GM12878 (cell line): ENCODE results near the gene YARS2.

ENCODE experiments used
- ETV6 ChIP-seq, 2 experiments: fragments of 450-650 bp in 1 of 2; IDR thresholded peaks in 1 of 2; conservative IDR thresholded peaks in 1 of 2; 2 replicates each; pipeline ENCODE4 v1.6.1; 2014; ENCODE audit warnings: antibody characterized with exemption in 1 of 2, borderline replicate concordance in 1 of 2, low read depth in 1 of 2, mild to moderate bottlenecking in 1 of 2, moderate library complexity in 1 of 2
- FOS ChIP-seq: IDR thresholded peaks from 3 replicates; pipeline ENCODE4 v1.6.1; 2011; ENCODE audit warnings: borderline replicate concordance; ENCODE audit not compliant: insufficient read length; ENCODE audit errors: extremely low read depth
- FOXM1 ChIP-seq: IDR thresholded peaks from 2 replicates; pipeline ENCODE4 v1.6.1; 2012; ENCODE audit warnings: low read depth, mild to moderate bottlenecking, inconsistent platforms, low read length, moderate library complexity
- JUND ChIP-seq: IDR thresholded peaks from 2 replicates; pipeline ENCODE4 v1.6.1; 2012; ENCODE audit warnings: low read depth, mild to moderate bottlenecking, low read length, improper control_type of control experiment, moderate library complexity
- POLR2A ChIP-seq: IDR thresholded peaks from 2 replicates; pipeline ENCODE4 v1.6.1; 2011; ENCODE audit warnings: low read depth, mild to moderate bottlenecking, low read length
- POU2F2 ChIP-seq: IDR thresholded peaks from 3 replicates; pipeline ENCODE4 v1.6.1; 2011; ENCODE audit warnings: low read depth, mild to moderate bottlenecking, low read length, borderline replicate concordance
- RBBP5 ChIP-seq: fragments of 200-600 bp; sonication (generic); conservative IDR thresholded peaks from 2 replicates; pipeline ENCODE4 v1.6.1; 2016
- SIX5 ChIP-seq: IDR thresholded peaks from 2 replicates; pipeline ENCODE4 v1.6.1; 2011; ENCODE audit warnings: mild to moderate bottlenecking, low read depth, low read length, moderate library complexity; ENCODE audit not compliant: severe bottlenecking
- SP1 ChIP-seq: IDR thresholded peaks from one replicate; pipeline ENCODE4 v1.6.1; 2011; ENCODE audit warnings: low read depth, low read length
- STAT1 ChIP-seq: fragments of 450-650 bp; conservative IDR thresholded peaks from 2 replicates; pipeline ENCODE4 v1.6.1; 2014; ENCODE audit warnings: antibody characterized with exemption, mild to moderate bottlenecking
- TF ChIP-seq, protein P1 (sequence below), 3 experiments: IDR thresholded peaks in 2 of 3; conservative IDR thresholded peaks in 1 of 3; 2 replicates each; pipeline ENCODE4 v1.5.1; 2011; ENCODE audit warnings: low read depth in 3 of 3, low read length in 3 of 3, mild to moderate bottlenecking in 3 of 3, control low read depth in 2 of 3, moderate library complexity in 2 of 3, inconsistent platforms in 1 of 3, mixed read lengths in 1 of 3; ENCODE audit not compliant: control insufficient read depth in 2 of 3, insufficient read depth in 1 of 3; ENCODE audit errors: extremely low read depth in 1 of 3
- TF ChIP-seq, protein P2 (sequence below): fragments of 450-650 bp; IDR thresholded peaks from 2 replicates; pipeline ENCODE4 v1.6.1; 2017; ENCODE audit warnings: low read depth, mild to moderate bottlenecking, moderate library complexity
- TF ChIP-seq, protein P3 (sequence below): fragments of 450-650 bp; IDR thresholded peaks from 2 replicates; pipeline ENCODE4 v1.6.1; 2016; ENCODE audit warnings: mild to moderate bottlenecking

DNA sequence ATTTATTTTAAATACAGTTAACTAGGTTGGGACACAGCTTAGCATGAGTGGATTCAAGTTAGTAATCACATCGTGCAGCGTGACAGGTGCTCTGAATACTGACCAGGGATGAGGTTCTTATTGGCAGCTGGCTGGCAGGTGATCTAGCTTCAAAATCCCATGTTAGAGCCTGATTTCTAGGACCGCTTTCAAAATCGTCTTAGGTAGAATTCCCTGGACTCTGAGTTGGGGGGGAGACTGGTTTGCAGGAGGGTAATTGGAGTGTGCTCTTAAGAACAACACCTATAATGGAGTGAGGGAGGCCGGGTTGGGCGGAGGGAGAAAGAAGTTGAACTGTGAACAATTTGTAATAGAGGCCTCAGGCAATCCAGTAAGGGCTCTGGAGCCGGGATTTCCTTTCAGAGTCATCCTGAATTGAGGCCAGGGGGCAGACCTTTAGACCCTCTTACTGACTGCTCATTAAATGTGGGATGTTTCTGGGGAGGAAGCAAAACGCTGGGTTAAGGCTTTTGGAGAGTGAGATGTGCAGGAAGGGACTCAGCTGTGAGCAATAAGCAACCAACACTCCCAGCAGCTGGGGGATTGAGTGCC lies 874 bp upstream of the YARS2 start:
- TF ChIP-seq, protein P1, sequence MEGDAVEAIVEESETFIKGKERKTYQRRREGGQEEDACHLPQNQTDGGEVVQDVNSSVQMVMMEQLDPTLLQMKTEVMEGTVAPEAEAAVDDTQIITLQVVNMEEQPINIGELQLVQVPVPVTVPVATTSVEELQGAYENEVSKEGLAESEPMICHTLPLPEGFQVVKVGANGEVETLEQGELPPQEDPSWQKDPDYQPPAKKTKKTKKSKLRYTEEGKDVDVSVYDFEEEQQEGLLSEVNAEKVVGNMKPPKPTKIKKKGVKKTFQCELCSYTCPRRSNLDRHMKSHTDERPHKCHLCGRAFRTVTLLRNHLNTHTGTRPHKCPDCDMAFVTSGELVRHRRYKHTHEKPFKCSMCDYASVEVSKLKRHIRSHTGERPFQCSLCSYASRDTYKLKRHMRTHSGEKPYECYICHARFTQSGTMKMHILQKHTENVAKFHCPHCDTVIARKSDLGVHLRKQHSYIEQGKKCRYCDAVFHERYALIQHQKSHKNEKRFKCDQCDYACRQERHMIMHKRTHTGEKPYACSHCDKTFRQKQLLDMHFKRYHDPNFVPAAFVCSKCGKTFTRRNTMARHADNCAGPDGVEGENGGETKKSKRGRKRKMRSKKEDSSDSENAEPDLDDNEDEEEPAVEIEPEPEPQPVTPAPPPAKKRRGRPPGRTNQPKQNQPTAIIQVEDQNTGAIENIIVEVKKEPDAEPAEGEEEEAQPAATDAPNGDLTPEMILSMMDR (IDR thresholded peaks at IDR 0.05 in 2 of 3, conservative IDR thresholded peaks at IDR 0.05 in 1 of 3; ENCODE audit: control insufficient read depth in 2 of 3, extremely low read depth in 1 of 3, insufficient read depth in 1 of 3, low read depth in 3 of 3, low read length in 3 of 3) = no peak
- TF ChIP-seq POLR2A = no peak
- no peak for TF ChIP-seq RBBP5
- no peak for TF ChIP-seq FOS
- TF ChIP-seq SIX5 = no peak
- TF ChIP-seq JUND = no peak
- TF ChIP-seq POU2F2 = no peak
- TF ChIP-seq FOXM1 = no peak
- TF ChIP-seq, protein P2, sequence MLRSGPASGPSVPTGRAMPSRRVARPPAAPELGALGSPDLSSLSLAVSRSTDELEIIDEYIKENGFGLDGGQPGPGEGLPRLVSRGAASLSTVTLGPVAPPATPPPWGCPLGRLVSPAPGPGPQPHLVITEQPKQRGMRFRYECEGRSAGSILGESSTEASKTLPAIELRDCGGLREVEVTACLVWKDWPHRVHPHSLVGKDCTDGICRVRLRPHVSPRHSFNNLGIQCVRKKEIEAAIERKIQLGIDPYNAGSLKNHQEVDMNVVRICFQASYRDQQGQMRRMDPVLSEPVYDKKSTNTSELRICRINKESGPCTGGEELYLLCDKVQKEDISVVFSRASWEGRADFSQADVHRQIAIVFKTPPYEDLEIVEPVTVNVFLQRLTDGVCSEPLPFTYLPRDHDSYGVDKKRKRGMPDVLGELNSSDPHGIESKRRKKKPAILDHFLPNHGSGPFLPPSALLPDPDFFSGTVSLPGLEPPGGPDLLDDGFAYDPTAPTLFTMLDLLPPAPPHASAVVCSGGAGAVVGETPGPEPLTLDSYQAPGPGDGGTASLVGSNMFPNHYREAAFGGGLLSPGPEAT = no peak
- TF ChIP-seq ETV6 (conservative IDR thresholded peaks at IDR 0.05 in 1 of 2, IDR thresholded peaks at IDR 0.05 in 1 of 2; ENCODE audit: borderline replicate concordance in 1 of 2, low read depth in 1 of 2) = no peak
- TF ChIP-seq, protein P3, sequence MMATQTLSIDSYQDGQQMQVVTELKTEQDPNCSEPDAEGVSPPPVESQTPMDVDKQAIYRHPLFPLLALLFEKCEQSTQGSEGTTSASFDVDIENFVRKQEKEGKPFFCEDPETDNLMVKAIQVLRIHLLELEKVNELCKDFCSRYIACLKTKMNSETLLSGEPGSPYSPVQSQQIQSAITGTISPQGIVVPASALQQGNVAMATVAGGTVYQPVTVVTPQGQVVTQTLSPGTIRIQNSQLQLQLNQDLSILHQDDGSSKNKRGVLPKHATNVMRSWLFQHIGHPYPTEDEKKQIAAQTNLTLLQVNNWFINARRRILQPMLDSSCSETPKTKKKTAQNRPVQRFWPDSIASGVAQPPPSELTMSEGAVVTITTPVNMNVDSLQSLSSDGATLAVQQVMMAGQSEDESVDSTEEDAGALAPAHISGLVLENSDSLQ = no peak
- no peak for TF ChIP-seq STAT1
- no peak for TF ChIP-seq SP1
